Astrocyte of the cerebellum (primary cell): ENCODE data around the gene ATP23.

Experiments
- DNase-seq: peaks from one replicate; pipeline ENCODE4 v3.0.0-alpha.2; 2011; ENCODE audit warnings: low read depth
- H3K4me3 ChIP-seq: 2 replicates; pipeline ENCODE4 v1.5.1; 2011; ENCODE audit warnings: mild to moderate bottlenecking, low read depth, low read length, moderate library complexity
- in situ Hi-C: cut with HindIII; loops from 2 replicates; pipeline ENCODE4 v1.10.0; 2017; ENCODE audit warnings: low sequenced_read_pairs
- TF ChIP-seq, protein P1 (sequence below): IDR thresholded peaks from 2 replicates; pipeline ENCODE4 v1.5.1; 2012; ENCODE audit warnings: low read length, low read depth, moderate library complexity, mild to moderate bottlenecking; ENCODE audit errors: missing control alignments

ATP23 gene

DNA sequence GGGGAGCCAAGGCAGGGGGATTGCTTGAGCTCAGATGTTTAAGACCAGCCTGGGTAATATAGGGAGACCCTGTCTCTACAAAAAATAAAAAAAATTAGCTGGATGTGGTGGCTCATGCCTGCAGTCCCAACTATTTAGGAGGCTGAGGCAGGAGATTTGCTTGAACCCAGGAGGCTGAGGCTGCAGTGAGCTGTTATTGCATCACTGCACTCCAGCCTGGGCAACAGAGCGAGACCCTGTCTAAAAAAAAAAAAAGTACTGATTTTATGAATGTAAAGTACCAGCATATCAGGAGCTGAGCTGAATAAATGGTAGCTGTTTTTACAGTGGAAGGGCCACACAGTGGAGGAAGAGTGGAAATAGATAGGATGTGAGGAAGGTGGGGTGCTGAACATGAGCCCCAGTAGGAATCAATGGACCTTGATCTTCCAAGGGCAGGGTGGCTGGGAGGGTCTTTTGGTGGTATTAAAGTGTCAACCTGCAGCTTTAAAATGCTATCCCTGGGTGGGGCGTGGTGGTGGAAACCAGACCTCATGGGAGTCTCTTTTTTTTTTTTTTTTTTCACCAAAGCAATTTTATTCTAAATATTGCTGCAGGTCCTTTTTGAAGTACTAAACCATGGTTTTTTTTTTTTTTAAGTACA lies 2.2 kb downstream of the ATP23 start:
- in situ Hi-C loops: no loop called here
- no peak for DNase-seq
- H3K4me3 ChIP-seq: no peak overlapping the region
- TF ChIP-seq, protein P1, sequence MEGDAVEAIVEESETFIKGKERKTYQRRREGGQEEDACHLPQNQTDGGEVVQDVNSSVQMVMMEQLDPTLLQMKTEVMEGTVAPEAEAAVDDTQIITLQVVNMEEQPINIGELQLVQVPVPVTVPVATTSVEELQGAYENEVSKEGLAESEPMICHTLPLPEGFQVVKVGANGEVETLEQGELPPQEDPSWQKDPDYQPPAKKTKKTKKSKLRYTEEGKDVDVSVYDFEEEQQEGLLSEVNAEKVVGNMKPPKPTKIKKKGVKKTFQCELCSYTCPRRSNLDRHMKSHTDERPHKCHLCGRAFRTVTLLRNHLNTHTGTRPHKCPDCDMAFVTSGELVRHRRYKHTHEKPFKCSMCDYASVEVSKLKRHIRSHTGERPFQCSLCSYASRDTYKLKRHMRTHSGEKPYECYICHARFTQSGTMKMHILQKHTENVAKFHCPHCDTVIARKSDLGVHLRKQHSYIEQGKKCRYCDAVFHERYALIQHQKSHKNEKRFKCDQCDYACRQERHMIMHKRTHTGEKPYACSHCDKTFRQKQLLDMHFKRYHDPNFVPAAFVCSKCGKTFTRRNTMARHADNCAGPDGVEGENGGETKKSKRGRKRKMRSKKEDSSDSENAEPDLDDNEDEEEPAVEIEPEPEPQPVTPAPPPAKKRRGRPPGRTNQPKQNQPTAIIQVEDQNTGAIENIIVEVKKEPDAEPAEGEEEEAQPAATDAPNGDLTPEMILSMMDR: no peak

DNA sequence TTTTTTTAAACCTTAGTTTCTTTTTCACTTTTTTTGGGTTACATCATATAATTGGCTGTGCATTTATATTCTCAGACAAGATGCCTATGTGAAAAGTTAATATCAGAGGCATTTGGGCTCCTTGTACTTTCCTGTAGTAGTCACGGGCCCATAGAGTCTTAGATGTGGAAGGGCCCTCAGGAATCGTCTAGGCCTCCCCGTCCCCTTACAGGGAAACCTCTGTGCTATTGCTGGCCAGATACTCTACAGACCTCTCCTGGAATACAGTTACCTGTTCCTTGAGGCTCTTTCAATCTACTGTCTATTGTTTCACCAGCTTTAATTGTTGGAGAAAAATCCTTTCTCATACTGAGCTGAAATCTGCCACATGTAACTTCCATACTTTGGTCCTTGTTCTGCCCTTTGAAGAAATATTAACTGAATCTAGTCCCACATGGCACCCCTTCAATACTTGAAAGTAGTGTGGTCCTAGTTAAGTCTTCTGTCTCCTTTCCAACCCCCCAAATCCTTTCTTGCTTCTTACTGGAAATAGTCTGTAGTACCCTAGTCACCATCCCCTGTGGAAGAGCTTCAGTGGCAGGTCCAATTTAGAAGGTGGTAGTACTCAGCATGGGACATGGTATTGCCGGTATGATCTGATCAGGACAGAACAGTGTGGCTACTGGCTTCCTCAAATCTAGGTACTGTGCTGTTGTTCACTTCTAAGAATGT lies 3.1 kb downstream of the ATP23 start:
- H3K4me3 ChIP-seq: no peak overlapping the region
- TF ChIP-seq, protein P1: no peak
- DNase-seq: no peak
- in situ Hi-C loops: no loop called here

DNA sequence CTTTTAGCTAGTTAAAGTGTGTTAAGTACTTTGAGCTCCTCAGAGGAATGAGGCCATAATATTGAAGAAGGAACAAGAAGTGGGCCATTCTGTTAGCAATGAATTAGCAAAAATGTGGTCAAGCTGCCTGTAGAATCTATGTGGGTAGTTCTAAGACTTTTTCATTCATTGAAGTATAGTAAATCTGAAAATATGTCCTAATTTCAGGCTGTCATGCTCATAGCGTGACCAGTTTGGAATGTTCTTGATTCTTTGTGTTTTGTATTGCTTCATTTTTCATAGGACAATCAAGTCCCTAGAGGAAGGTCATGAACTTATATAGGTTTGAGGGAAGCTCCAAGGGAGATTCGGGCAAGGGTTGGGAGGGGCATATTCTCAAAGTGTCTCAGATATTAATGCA lies 11.4 kb downstream of the ATP23 start:
- TF ChIP-seq, protein P1: no peak
- no peak overlapping the region for H3K4me3 ChIP-seq
- DNase-seq: no peak
- in situ Hi-C loops: no loop called here

DNA sequence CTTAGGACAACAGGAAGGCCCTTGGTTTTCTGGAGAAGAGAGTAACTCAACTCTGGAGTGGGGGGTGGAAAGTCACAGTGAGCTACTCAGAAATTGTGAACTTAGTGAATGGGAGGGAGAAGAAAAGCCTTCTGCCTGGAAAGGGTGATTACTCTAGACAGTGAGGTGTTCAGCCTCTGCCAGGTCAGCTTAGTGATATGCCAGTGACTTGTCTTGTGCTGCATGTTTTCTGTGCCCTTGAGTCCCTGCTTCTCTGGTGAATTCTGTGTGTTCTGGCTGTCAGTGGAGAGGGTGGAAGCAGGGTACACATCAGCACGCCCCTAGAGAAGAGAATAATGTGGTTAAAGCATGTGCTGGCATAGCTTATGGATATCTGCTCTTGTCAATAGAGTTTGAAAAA lies 13.4 kb downstream of the ATP23 start:
- H3K4me3 ChIP-seq: no peak overlapping the region
- TF ChIP-seq, protein P1: no peak
- in situ Hi-C loops: no loop called here
- DNase-seq: no peak

DNA sequence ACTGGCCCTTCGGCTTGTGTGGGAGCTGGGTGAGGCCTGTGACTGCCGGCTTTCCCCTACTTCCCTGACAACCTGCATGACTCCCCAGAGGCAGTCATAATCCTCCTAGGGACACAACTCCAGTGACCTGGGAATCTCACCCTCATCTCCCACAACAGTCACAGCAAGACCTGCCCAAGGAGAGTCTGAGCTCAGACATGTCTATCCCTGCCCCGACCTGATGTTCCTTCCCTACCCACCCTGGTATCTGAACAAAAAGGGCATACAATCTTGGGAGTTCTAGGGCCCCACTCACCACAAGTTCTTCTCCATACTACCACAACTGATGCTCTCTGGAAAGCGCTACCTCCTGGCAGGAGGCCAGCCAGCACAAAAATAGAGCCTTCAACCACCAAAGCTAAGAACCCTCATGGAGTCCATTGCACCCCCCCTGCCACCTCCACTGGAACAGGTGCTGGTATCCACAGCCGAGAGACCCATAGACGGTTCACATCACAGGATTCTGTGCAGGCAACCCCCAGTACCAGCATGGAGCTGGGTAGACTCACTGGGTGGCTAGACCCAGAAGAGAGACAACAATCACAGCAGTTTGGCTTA lies 16.8 kb downstream of the ATP23 start:
- TF ChIP-seq, protein P1: no peak
- in situ Hi-C loops: no loop called here
- DNase-seq: no peak

DNA sequence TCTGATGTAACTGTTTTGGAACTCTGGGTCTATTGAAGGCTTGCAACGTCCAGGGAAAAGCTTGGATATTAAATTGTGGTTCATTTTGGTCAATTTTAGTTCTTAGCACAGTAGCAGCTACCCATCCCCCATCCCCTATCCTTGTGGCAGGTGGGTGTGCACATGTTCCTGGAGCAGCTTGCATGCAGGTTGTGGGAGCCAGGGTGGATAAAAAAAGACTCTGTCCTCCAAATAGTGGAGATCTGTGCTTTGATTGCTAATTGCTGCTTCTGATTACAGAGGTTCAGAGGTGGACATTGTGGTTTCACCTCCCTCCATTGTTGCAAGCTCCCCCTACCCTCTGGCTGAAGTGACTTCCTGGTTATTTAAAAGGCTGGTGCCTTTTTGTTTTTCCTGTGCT lies 23.1 kb downstream of the ATP23 start:
- TF ChIP-seq, protein P1: no peak
- DNase-seq: no peak
- no peak overlapping the region for H3K4me3 ChIP-seq
- in situ Hi-C loops: no loop called here

More for the DNA sequence above, 16.8 kb downstream of the ATP23 start:
- no peak overlapping the region for H3K4me3 ChIP-seq
